OCI-LY1 (cell line): ENCODE data around the gene CXorf38.

Source experiments
- H2AFZ ChIP-seq: fragments of 200-600 bp; sonication (generic), shearing (Covaris generic); 2 replicates; pipeline ENCODE4 v1.6.0; 2014; ENCODE audit warnings: antibody characterized with exemption, mild to moderate bottlenecking, low read length
- H3F3A ChIP-seq: fragments of 200-600 bp; sonication (generic), shearing (Covaris generic); 2 replicates; pipeline ENCODE4 v1.6.0; 2014; ENCODE audit warnings: mild to moderate bottlenecking, antibody characterized with exemption, low read length, moderate library complexity; ENCODE audit not compliant: insufficient read depth
- H3K27ac ChIP-seq: fragments of 200-600 bp; sonication (generic); 2 replicates; pipeline ENCODE4 v1.5.1; 2014; ENCODE audit warnings: low read length, mixed run types, mild to moderate bottlenecking, low read depth; ENCODE audit not compliant: poor library complexity, severe bottlenecking
- H3K27me3 ChIP-seq: fragments of 200-600 bp; sonication (generic); 2 replicates; pipeline ENCODE4 v1.6.0; 2014; ENCODE audit warnings: antibody characterized with exemption, mild to moderate bottlenecking, low read length, moderate library complexity; ENCODE audit not compliant: insufficient read depth
- H3K36me3 ChIP-seq: fragments of 200-600 bp; sonication (generic); 2 replicates; pipeline ENCODE4 v1.6.1; 2014; ENCODE audit warnings: mild to moderate bottlenecking, antibody characterized with exemption, low read length, moderate library complexity, mixed read lengths; ENCODE audit not compliant: insufficient read depth
- H3K4me1 ChIP-seq: fragments of 200-600 bp; sonication (generic); 2 replicates; pipeline ENCODE4 v1.5.1; 2014; ENCODE audit warnings: mild to moderate bottlenecking, low read length, moderate library complexity; ENCODE audit not compliant: insufficient read depth, severe bottlenecking
- H3K4me2 ChIP-seq: fragments of 200-600 bp; sonication (generic), shearing (Covaris generic); 2 replicates; pipeline ENCODE4 v1.6.1; 2014; ENCODE audit warnings: low read length
- H3K4me3 ChIP-seq: fragments of 200-600 bp; sonication (generic); 2 replicates; pipeline ENCODE4 v1.5.1; 2014; ENCODE audit warnings: low read length, low read depth, mild to moderate bottlenecking, mixed read lengths; ENCODE audit not compliant: poor library complexity, severe bottlenecking
- H3K79me2 ChIP-seq: fragments of 200-600 bp; shearing (Covaris generic); 2 replicates; pipeline ENCODE4 v1.6.1; 2016; ENCODE audit warnings: mixed run types, low read length, mixed read lengths; ENCODE audit not compliant: insufficient read depth
- H3K9ac ChIP-seq: fragments of 200-600 bp; sonication (generic), shearing (Covaris generic); 2 replicates; pipeline ENCODE4 v1.6.1; 2014; ENCODE audit warnings: mild to moderate bottlenecking, low read length, mixed read lengths
- H3K9me2 ChIP-seq: fragments of 200-600 bp; sonication (generic), shearing (Covaris generic); 2 replicates; pipeline ENCODE4 v1.6.1; 2014; ENCODE audit warnings: low read depth, mild to moderate bottlenecking, low read length, mixed read lengths
- H3K9me3 ChIP-seq: fragments of 200-600 bp; shearing (Covaris generic); 2 replicates; pipeline ENCODE4 v1.6.1; 2014; ENCODE audit warnings: low read length, mixed read lengths
- H4K20me1 ChIP-seq: fragments of 200-600 bp; sonication (generic), shearing (Covaris generic); 2 replicates; pipeline ENCODE4 v1.6.0; 2016; ENCODE audit warnings: mild to moderate bottlenecking, low read length; ENCODE audit not compliant: insufficient read depth
- CTCF ChIP-seq: fragments of 200-600 bp; sonication (generic), shearing (Covaris generic); IDR thresholded peaks from 2 replicates; pipeline ENCODE4 v1.5.1; 2017; ENCODE audit warnings: mild to moderate bottlenecking, antibody characterized with exemption, low read length, moderate library complexity, mixed read lengths
- EZH2 ChIP-seq: fragments of 200-600 bp; sonication (generic), shearing (Covaris generic); IDR thresholded peaks from 2 replicates; pipeline ENCODE4 v1.8.0; 2017; ENCODE audit warnings: borderline replicate concordance, mixed run types, mild to moderate bottlenecking, antibody characterized with exemption, low read length, moderate library complexity, mixed read lengths

The CXorf38 gene

DNA sequence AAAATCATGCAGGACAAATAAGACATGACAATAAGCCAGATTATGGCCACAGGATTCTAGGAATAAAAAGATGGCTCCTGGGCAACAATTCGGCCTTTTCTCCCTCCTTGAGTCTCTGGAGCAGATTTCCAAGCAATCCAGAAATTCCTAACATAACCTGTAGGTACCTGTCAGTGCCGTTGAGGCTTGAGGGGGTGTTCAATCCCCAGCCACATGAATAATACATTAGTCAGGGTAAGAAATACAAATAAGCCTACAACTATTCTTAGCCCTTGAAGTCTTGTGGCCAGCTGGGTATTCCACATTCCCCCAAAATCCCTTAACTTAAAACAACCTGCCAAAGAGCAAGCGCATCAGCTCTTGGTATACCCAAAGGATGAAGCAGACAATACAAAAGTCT, 9.7 kb downstream of the CXorf38 start:
- Histone ChIP-seq H3F3A (no peaks in the 10 kb centered on the region), H3K9me3 (no peaks in the 10 kb centered on the region), H3K4me3 (no peak overlapping the region), H3K4me2 (no peak overlapping the region), H3K9me2 (no peaks in the 10 kb centered on the region), H3K4me1 (no peaks in the 10 kb centered on the region), H4K20me1 (no peaks in the 10 kb centered on the region), H3K27me3 (no peaks in the 10 kb centered on the region), H3K36me3 (peaks cover 75% of the 10 kb centered on the region), H3K27ac (no peak overlapping the region), H3K9ac (no peak overlapping the region), H3K79me2 (no peaks in the 10 kb centered on the region), H2AFZ (no peak overlapping the region)
- TF ChIP-seq EZH2 (no peak), CTCF (no peak)

- Histone ChIP-seq H3K9me3 (no peaks in the 10 kb centered on the region), H3K9ac (no peak overlapping the region), H3K9me2 (no peaks in the 10 kb centered on the region), H2AFZ (no peak overlapping the region), H3K27ac (no peak overlapping the region), H3K4me2 (no peak overlapping the region), H3K4me3 (no peak overlapping the region), H3K79me2 (no peaks in the 10 kb centered on the region), H4K20me1 (no peaks in the 10 kb centered on the region), H3K4me1 (no peaks in the 10 kb centered on the region), H3K27me3 (no peaks in the 10 kb centered on the region), H3F3A (no peaks in the 10 kb centered on the region), H3K36me3 (peaks cover 86% of the 10 kb centered on the region)
- TF ChIP-seq EZH2 (no peak), CTCF (no peak)
Observed at GRCh38 chrX:40632199-40632598, 15.2 kb downstream of the CXorf38 start.

DNA sequence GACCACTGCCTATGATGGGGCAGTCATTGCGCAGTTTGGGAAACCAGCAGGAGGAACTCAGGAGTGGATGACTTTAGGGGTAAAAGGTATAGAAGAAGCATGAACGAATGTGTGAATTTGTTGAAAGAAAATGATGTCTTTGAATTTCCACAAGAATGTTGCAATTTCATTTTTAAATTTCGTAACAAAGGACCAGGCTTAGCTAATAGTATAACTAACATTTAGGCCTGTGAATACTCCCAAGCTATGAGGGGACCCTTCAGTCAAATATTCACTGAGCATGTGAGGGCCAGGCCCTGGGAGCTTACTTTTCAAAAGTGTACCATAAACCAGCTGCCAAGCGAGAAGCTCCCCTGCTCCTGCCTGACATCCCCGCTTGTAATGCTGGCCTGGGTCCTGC, 18.9 kb downstream of the CXorf38 start:
- Histone ChIP-seq H4K20me1 (no peaks in the 10 kb centered on the region), H3K27ac (no peak overlapping the region)
- no peak for TF ChIP-seq EZH2
- no peak for TF ChIP-seq CTCF

More for the DNA sequence above, 18.9 kb downstream of the CXorf38 start:
- Histone ChIP-seq H3K4me3 (no peak overlapping the region), H3K9ac (no peak overlapping the region), H3K4me1 (no peaks in the 10 kb centered on the region), H3K9me2 (no peaks in the 10 kb centered on the region), H3K4me2 (no peak overlapping the region), H3K36me3 (peaks cover 50% of the 10 kb centered on the region), H2AFZ (no peak overlapping the region), H3K79me2 (no peaks in the 10 kb centered on the region), H3F3A (no peaks in the 10 kb centered on the region), H3K9me3 (no peaks in the 10 kb centered on the region), H3K27me3 (no peaks in the 10 kb centered on the region)
